Aorta (tissue), 5 donors: ENCODE results near the gene PACS2. TPM values are rescaled to one million over a fixed set of nuclear protein-coding genes. Genes with fewer than 3 reads are reported as not detected.

Experiments used
- ATAC-seq: fragments of 200-7000 bp; cut with Tn5 transposase; one replicate; pipeline ENCODE4 v1.9.1; 2022; ENCODE audit warnings: moderate library complexity; ENCODE audit not compliant: low FRiP score
- DNase-seq, 2 donors: peaks; one replicate each; pipeline ENCODE4 v3.0.0-alpha.2; 2020
- H3K27ac ChIP-seq, 2 donors: one replicate each; pipeline ENCODE4 v1.5.1; 2013; ENCODE audit warnings: low read length in 2 of 2, mild to moderate bottlenecking in 2 of 2, moderate library complexity in 2 of 2, control low read depth in 1 of 2, inconsistent platforms in 1 of 2, low read depth in 1 of 2
- H3K27me3 ChIP-seq, 2 donors: one replicate each; pipeline ENCODE4 v1.6.1; 2013; ENCODE audit warnings: control low read depth in 1 of 2, low read length in 1 of 2, mild to moderate bottlenecking in 1 of 2, moderate library complexity in 1 of 2; ENCODE audit not compliant: insufficient read depth in 2 of 2, control insufficient read depth in 1 of 2
- H3K36me3 ChIP-seq, 2 donors: one replicate each; pipeline ENCODE4 v1.6.1; 2013; ENCODE audit warnings: control low read depth in 1 of 2, low read length in 1 of 2, mild to moderate bottlenecking in 1 of 2; ENCODE audit not compliant: insufficient read depth in 2 of 2, control insufficient read depth in 1 of 2
- H3K4me1 ChIP-seq, 2 donors: one replicate each; pipeline ENCODE4 v1.6.1; 2013; ENCODE audit warnings: low read length in 2 of 2, control low read depth in 1 of 2, mild to moderate bottlenecking in 1 of 2, moderate library complexity in 1 of 2; ENCODE audit not compliant: insufficient read depth in 2 of 2, control insufficient read depth in 1 of 2
- H3K4me3 ChIP-seq, 2 donors: one replicate each; pipeline ENCODE4 v1.5.1; 2013; ENCODE audit warnings: low read length in 2 of 2, control low read depth in 1 of 2, mild to moderate bottlenecking in 1 of 2
- H3K9me3 ChIP-seq: one replicate; pipeline ENCODE4 v1.6.1; 2013; ENCODE audit warnings: mild to moderate bottlenecking, low read length; ENCODE audit not compliant: control insufficient read depth
- WGBS, 2 donors: extraction: QIAGEN DNeasy Blood & Tissue Kit; methylation state at CpG; one replicate each; pipeline ENCODE4 v1.1.7; 2013; 5-methylcytosine and 5-hydroxymethylcytosine counted together
- intact Hi-C, 2 donors: fragments of 100-400 bp; cut with DNase I; formaldehyde crosslinking; loops; one replicate each; pipeline versions ENCODE4 v1.14.2 to v1.15.0; 2022
- polyA plus RNA-seq, 2 donors: library from polyadenylated mRNA; stranded (reverse); fragments of 200-250 nt; gene quantifications; one replicate each; pipeline ENCODE4 v1.2.3, GENCODE V29; 2013
- total RNA-seq, 2 donors: library from RNA; stranded (reverse); fragmentation: NEBNext Ultra II Directional; extraction: Animal tissue kit (Norgen Biotek cat#: 25700); gene quantifications; one replicate each; pipeline ENCODE4 v1.2.1, GENCODE V29; 2021
- donor health status: healthy with polysubstance abuse.
- donor health status: Bipolar disorder and iron deficiency.
- donor health status: DM: no; HTN: no; CAD: no.
- donor health status: DM: no; HTN: no; CAD: no.
- donor health status: DM: yes; HTN: yes; CAD: no.

PACS2 gene
- total and polyA plus RNA-seq, 4 donors: 17.2 to 140 (median 84.9) TPM

GRCh38 chr14:105423488-105424195 is 109.1 kb downstream of the PACS2 start:
- no peak for DNase-seq
- H3K4me1 ChIP-seq: no peaks in the 10 kb centered on the region
- no peaks in the 10 kb centered on the region for H3K9me3 ChIP-seq
- no peak for ATAC-seq
- 93 to 94% methylated on average over 21 of the region's 21 CpGs for WGBS, 2 donors
- no peak overlapping the region for H3K27ac ChIP-seq
- intact Hi-C loops: no loop called here
- no peak overlapping the region for H3K4me3 ChIP-seq
- no peaks in the 10 kb centered on the region for H3K36me3 ChIP-seq
- H3K27me3 ChIP-seq: no peaks in the 10 kb centered on the region

GRCh38 chr14:105424861-105425260 is 110.3 kb downstream of the PACS2 start:
- Histone ChIP-seq H3K27me3 (no peaks in the 10 kb centered on the region), H3K9me3 (no peaks in the 10 kb centered on the region), H3K4me3 (no peak overlapping the region), H3K4me1 (no peaks in the 10 kb centered on the region), H3K36me3 (no peaks in the 10 kb centered on the region), H3K27ac (no peak overlapping the region)
- no peak for DNase-seq
- intact Hi-C loops: no loop called here
- 96% methylated on average over 12 of the region's 12 CpGs for WGBS, 2 donors
- ATAC-seq: no peak

- no peak for DNase-seq
- intact Hi-C loops: no loop called here
- H3K9me3 ChIP-seq: no peaks in the 10 kb centered on the region
- 93 to 96% methylated on average over 18 to 23 of the region's 23 CpGs for WGBS, 2 donors
- H3K4me3 ChIP-seq: no peak overlapping the region
- H3K36me3 ChIP-seq: no peaks in the 10 kb centered on the region
- H3K4me1 ChIP-seq: no peaks in the 10 kb centered on the region
- H3K27me3 ChIP-seq: no peaks in the 10 kb centered on the region
- no peak for ATAC-seq
- H3K27ac ChIP-seq: no peak overlapping the region
These were observed 111.3 kb downstream of the PACS2 start for GRCh38 chr14:105425823-105426247.

- no peak overlapping the region for H3K27ac ChIP-seq
- no peaks in the 10 kb centered on the region for H3K27me3 ChIP-seq
- peak in 1 of 2 donors; percentile 75 for DNase-seq
- 96% methylated on average over 19 to 21 of the region's 21 CpGs for WGBS, 2 donors
- H3K4me3 ChIP-seq: no peak overlapping the region
- intact Hi-C loops: no loop called here
- no peaks in the 10 kb centered on the region for H3K4me1 ChIP-seq
- no peak for ATAC-seq
- H3K9me3 ChIP-seq: no peaks in the 10 kb centered on the region
- H3K36me3 ChIP-seq: no peaks in the 10 kb centered on the region
These were observed 112.0 kb downstream of the PACS2 start for GRCh38 chr14:105426416-105427130.

- WGBS, 2 donors: 96 to 97% methylated on average over 10 of the region's 10 CpGs
- Histone ChIP-seq H3K4me1 (no peaks in the 10 kb centered on the region), H3K27me3 (no peaks in the 10 kb centered on the region), H3K36me3 (no peaks in the 10 kb centered on the region), H3K9me3 (no peaks in the 10 kb centered on the region), H3K27ac (no peak overlapping the region), H3K4me3 (no peak overlapping the region)
- DNase-seq (no peak), ATAC-seq (no peak)
- intact Hi-C loops: no loop called here
These were observed 112.9 kb downstream of the PACS2 start for GRCh38 chr14:105427412-105427811.

- Histone ChIP-seq H3K4me3 (no peak overlapping the region), H3K9me3 (no peaks in the 10 kb centered on the region), H3K4me1 (no peaks in the 10 kb centered on the region), H3K27ac (no peak overlapping the region), H3K27me3 (no peaks in the 10 kb centered on the region), H3K36me3 (no peaks in the 10 kb centered on the region)
- DNase-seq: peak in 1 of 2 donors; percentile 59
- WGBS, 2 donors: 91 to 94% methylated on average over 9 of the region's 9 CpGs
- no peak for ATAC-seq
- intact Hi-C loops: no loop called here
These were observed 113.5 kb downstream of the PACS2 start for GRCh38 chr14:105427936-105428485.

- H3K4me1 ChIP-seq: no peaks in the 10 kb centered on the region
- H3K27ac ChIP-seq: no peak overlapping the region
- no peaks in the 10 kb centered on the region for H3K27me3 ChIP-seq
- intact Hi-C loops: no loop called here
- H3K9me3 ChIP-seq: no peaks in the 10 kb centered on the region
- DNase-seq (no peak), ATAC-seq (no peak)
- WGBS, 2 donors: 94 to 97% methylated on average over 6 of the region's 6 CpGs
- H3K4me3 ChIP-seq: no peak overlapping the region
- H3K36me3 ChIP-seq: no peaks in the 10 kb centered on the region
These were observed 115.5 kb downstream of the PACS2 start for GRCh38 chr14:105430042-105430441.

GRCh38 chr14:105430565-105430964 is 116.0 kb downstream of the PACS2 start:
- no peak for ATAC-seq

GRCh38 chr14:105431256-105431655 is 116.7 kb downstream of the PACS2 start:
- H3K27ac ChIP-seq: no peak overlapping the region
- H3K36me3 ChIP-seq: no peaks in the 10 kb centered on the region
- intact Hi-C loops: no loop called here
- no peak overlapping the region for H3K4me3 ChIP-seq
- no peaks in the 10 kb centered on the region for H3K9me3 ChIP-seq
- 99 to 100% methylated on average over 1 of the region's 1 CpG for WGBS, 2 donors
- DNase-seq (no peak), ATAC-seq (no peak)
- H3K4me1 ChIP-seq: no peaks in the 10 kb centered on the region
- H3K27me3 ChIP-seq: no peaks in the 10 kb centered on the region

More at GRCh38 chr14:105430565-105430964, 116.0 kb downstream of the PACS2 start:
- Histone ChIP-seq H3K4me1 (no peaks in the 10 kb centered on the region), H3K4me3 (no peak overlapping the region), H3K9me3 (no peaks in the 10 kb centered on the region), H3K27ac (peak overlapping the region in 1 of 2 donors; percentile 49), H3K36me3 (no peaks in the 10 kb centered on the region), H3K27me3 (no peaks in the 10 kb centered on the region)
- intact Hi-C loops: no loop called here
- no peak for DNase-seq
- WGBS, 2 donors: 21 to 23% methylated on average over 9 of the region's 9 CpGs
